ENCODE results near the gene SNRPD2.
"Not testable (repeated sequence)": the region's sequence is repeated elsewhere in the genome, so short reads cannot be mapped to it uniquely, and the experiment has no call there.

Gene SNRPD2

GRCh38 chr19:45691516-45692186, at the start of gene SNRPD2:
SNRPD2 (minus strand) TSS chr19:45691953; CDS start chr19:45691888, 65 bp downstream.
- peak; percentile 78 to 80 for DNase-seq (ENCODE audit: low read depth in 2 of 2)

GRCh38 chr19:45739498-45740439, 48.0 kb upstream of the SNRPD2 start:
- no peak for DNase-seq (ENCODE audit: low read depth in 2 of 2)

- no peak for DNase-seq (ENCODE audit: low read depth in 2 of 2)
Observed at GRCh38 chr19:45733160-45733810, 41.5 kb upstream of the SNRPD2 start, which contains the start of gene MEIOSIN. MEIOSIN (plus strand) TSS chr19:45733439; CDS start chr19:45735377, 1,938 bp downstream.

GRCh38 chr19:45730368-45731288, 38.9 kb upstream of the SNRPD2 start, which contains the start of gene FBXO46:
FBXO46 (minus strand) TSS chr19:45730896; CDS start chr19:45713495, 17,401 bp downstream.
- peak; percentile 77 to 80 for DNase-seq (ENCODE audit: low read depth in 2 of 2)

- no peak for DNase-seq (ENCODE audit: low read depth in 2 of 2)
Observed at GRCh38 chr19:45729800-45730290, 38.1 kb upstream of the SNRPD2 start.

GRCh38 chr19:45728683-45729082, 36.9 kb upstream of the SNRPD2 start:
- not testable (repeated sequence) for DNase-seq (ENCODE audit: low read depth in 2 of 2)

GRCh38 chr19:45720065-45720464, 28.3 kb upstream of the SNRPD2 start:
- not testable (repeated sequence) for DNase-seq (ENCODE audit: low read depth in 2 of 2)

GRCh38 chr19:45717983-45718650, 26.4 kb upstream of the SNRPD2 start:
- no peak for DNase-seq (ENCODE audit: low read depth in 2 of 2)

- DNase-seq (ENCODE audit: low read depth in 2 of 2), result peak; percentile 83 to 95
Observed at GRCh38 chr19:45717131-45717982, 25.6 kb upstream of the SNRPD2 start.

- DNase-seq (ENCODE audit: low read depth in 2 of 2), result no peak
Observed at GRCh38 chr19:45716359-45717130, 24.8 kb upstream of the SNRPD2 start.

- DNase-seq (ENCODE audit: low read depth in 2 of 2), result no peak
Observed at GRCh38 chr19:45715139-45715538, 23.4 kb upstream of the SNRPD2 start.

- no peak for DNase-seq (ENCODE audit: low read depth in 2 of 2)
Observed at GRCh38 chr19:45713141-45713540, 21.4 kb upstream of the SNRPD2 start.

GRCh38 chr19:45712699-45713067, 20.9 kb upstream of the SNRPD2 start:
- DNase-seq (ENCODE audit: low read depth in 2 of 2), result no peak

GRCh38 chr19:45711851-45712698, 20.3 kb upstream of the SNRPD2 start:
- DNase-seq (ENCODE audit: low read depth in 2 of 2), result no peak

GRCh38 chr19:45710356-45711130, 18.8 kb upstream of the SNRPD2 start:
- DNase-seq (ENCODE audit: low read depth in 2 of 2), result no peak

- DNase-seq (ENCODE audit: low read depth in 2 of 2), result no peak
Observed at GRCh38 chr19:45705710-45706415, 14.1 kb upstream of the SNRPD2 start.

All from stimulated activated CD4-positive, alpha-beta T cell treated with anti-CD3 and anti-CD28 coated beads, Interleukin-1b, Interleukin-23, amount 100 ng/mL, for 1 hour (primary cell).